ENCODE results near the gene CA10. TPM values are rescaled to one million over a fixed set of nuclear protein-coding genes. Genes with fewer than 3 reads are reported as not detected.

The CA10 gene
- total and polyA plus RNA-seq, 2 of the 4 experiments (the other 2 are of a cell fraction), result not detected

DNA sequence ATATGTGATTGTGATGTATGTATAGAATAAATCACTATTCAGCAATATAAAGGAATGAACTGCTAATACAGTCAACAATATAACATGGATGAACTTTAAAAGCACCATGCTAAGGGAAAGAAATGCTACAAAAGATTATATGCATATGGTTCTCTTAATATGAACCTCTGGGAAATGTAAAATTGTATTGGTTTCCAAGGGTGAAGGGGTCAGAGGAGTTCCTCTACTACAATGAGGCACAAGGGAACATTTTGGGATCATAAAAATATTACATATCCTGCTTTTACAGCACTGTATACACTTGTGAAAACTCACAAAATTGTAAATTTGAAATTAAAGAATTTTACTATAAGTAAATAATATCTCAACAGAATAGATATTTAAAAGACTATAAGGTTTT, 111.4 kb downstream of the CA10 start:
- Histone ChIP-seq H3K4me1 (ENCODE audit: control insufficient read depth, insufficient read depth, low read length) (no peaks in the 10 kb centered on the region), H4K91ac (ENCODE audit: insufficient read depth, low read depth, low read length) (no peak overlapping the region), H2AFZ (replicated peaks; ENCODE audit: low read length, poor library complexity) (no peak overlapping the region), H3K4me3 (ENCODE audit: insufficient read depth, low read depth, low read length) (no peak overlapping the region), H3K9ac (ENCODE audit: low read depth, low read length) (no peak overlapping the region), H2AK9ac (replicated peaks; ENCODE audit: low read depth, low read length, poor library complexity) (no peak overlapping the region), H3K9me3 (ENCODE audit: control insufficient read depth, insufficient read depth, low read length) (peaks cover 2% of the 10 kb centered on the region; the same call in 1 of the 2 replicates), H4K20me1 (ENCODE audit: insufficient read depth, low read length) (no peaks in the 10 kb centered on the region), H3K27me3 (ENCODE audit: control insufficient read depth, insufficient read depth, low read length) (no peaks in the 10 kb centered on the region), H3K18ac (ENCODE audit: low read depth, low read length) (no peak overlapping the region), H3K4me2 (ENCODE audit: low read depth, low read length) (no peak overlapping the region), H3K9me1 (ENCODE audit: insufficient read depth, low read length) (no peaks in the 10 kb centered on the region), H2BK15ac (ENCODE audit: low read depth, low read length) (no peak overlapping the region), H3K23ac (ENCODE audit: low read depth, low read length) (no peak overlapping the region), H4K8ac (ENCODE audit: low read depth in 2 of 2, low read length in 2 of 2) (no peak overlapping the region), H2BK20ac (ENCODE audit: low read depth, low read length) (no peak overlapping the region), H3K79me1 (ENCODE audit: low read depth in 1 of 2, low read length in 2 of 2) (no peaks in the 10 kb centered on the region), H4K5ac (ENCODE audit: low read depth, low read length) (no peak overlapping the region), H3K4ac (ENCODE audit: low read depth, low read length) (no peak overlapping the region), H3K56ac (ENCODE audit: extremely low read depth, insufficient read depth, low read length) (no peak overlapping the region), H2BK120ac (ENCODE audit: low read depth, low read length) (no peak overlapping the region), H2BK5ac (ENCODE audit: low read depth, low read length, poor library complexity, severe bottlenecking) (no peak overlapping the region), H2AK5ac (ENCODE audit: low read depth, low read length) (no peak overlapping the region), H3K27ac (ENCODE audit: insufficient read depth, low read length) (no peak overlapping the region), H3K36me3 (ENCODE audit: control insufficient read depth, insufficient read depth, low read length) (no peaks in the 10 kb centered on the region), H3K14ac (replicated peaks; ENCODE audit: low read depth, low read length) (no peak overlapping the region)
- dilution Hi-C loops (cut with HindIII; ENCODE audit: low sequenced_read_pairs, unreplicated experiment), result no loop called here
- CTCF ChIA-PET, result no interaction called here
- in situ Hi-C loops (cut with MboI; ENCODE audit: low sequenced_read_pairs), result no loop called here
- intact Hi-C loops (cut with micrococcal nuclease), result no loop called here
- DNase-seq (no peak), ATAC-seq (ENCODE audit: low read depth) (no peak)
- BruUV-seq (replicated peaks), result no TSS peak
- TF ChIP-seq NFE2L2 (IDR thresholded peaks at IDR 0.05; ENCODE audit: low read depth, low read length) (no peak), MAZ (IDR thresholded peaks at IDR 0.05; ENCODE audit: borderline replicate concordance, low read depth, low read length) (no peak), CHD1 (IDR thresholded peaks at IDR 0.05; ENCODE audit: low read depth, low read length) (no peak), RCOR1 (IDR thresholded peaks at IDR 0.05; ENCODE audit: insufficient replicate concordance, low read length) (no peak), RAD21 (IDR thresholded peaks at IDR 0.05; ENCODE audit: low read length) (no peak), CEBPB (IDR thresholded peaks at IDR 0.05; ENCODE audit: low read depth, low read length) (no peak), FOS (IDR thresholded peaks at IDR 0.05; ENCODE audit: low read depth, low read length) (no peak)
- TF ChIP-seq, protein P1, sequence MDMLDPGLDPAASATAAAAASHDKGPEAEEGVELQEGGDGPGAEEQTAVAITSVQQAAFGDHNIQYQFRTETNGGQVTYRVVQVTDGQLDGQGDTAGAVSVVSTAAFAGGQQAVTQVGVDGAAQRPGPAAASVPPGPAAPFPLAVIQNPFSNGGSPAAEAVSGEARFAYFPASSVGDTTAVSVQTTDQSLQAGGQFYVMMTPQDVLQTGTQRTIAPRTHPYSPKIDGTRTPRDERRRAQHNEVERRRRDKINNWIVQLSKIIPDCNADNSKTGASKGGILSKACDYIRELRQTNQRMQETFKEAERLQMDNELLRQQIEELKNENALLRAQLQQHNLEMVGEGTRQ (IDR thresholded peaks at IDR 0.05; ENCODE audit: low read depth, low read length), result no peak
- TF ChIP-seq, protein P2, sequence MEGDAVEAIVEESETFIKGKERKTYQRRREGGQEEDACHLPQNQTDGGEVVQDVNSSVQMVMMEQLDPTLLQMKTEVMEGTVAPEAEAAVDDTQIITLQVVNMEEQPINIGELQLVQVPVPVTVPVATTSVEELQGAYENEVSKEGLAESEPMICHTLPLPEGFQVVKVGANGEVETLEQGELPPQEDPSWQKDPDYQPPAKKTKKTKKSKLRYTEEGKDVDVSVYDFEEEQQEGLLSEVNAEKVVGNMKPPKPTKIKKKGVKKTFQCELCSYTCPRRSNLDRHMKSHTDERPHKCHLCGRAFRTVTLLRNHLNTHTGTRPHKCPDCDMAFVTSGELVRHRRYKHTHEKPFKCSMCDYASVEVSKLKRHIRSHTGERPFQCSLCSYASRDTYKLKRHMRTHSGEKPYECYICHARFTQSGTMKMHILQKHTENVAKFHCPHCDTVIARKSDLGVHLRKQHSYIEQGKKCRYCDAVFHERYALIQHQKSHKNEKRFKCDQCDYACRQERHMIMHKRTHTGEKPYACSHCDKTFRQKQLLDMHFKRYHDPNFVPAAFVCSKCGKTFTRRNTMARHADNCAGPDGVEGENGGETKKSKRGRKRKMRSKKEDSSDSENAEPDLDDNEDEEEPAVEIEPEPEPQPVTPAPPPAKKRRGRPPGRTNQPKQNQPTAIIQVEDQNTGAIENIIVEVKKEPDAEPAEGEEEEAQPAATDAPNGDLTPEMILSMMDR (conservative IDR thresholded peaks at IDR 0.05; ENCODE audit: low read depth, low read length), result no peak
- TF ChIP-seq, protein P3, sequence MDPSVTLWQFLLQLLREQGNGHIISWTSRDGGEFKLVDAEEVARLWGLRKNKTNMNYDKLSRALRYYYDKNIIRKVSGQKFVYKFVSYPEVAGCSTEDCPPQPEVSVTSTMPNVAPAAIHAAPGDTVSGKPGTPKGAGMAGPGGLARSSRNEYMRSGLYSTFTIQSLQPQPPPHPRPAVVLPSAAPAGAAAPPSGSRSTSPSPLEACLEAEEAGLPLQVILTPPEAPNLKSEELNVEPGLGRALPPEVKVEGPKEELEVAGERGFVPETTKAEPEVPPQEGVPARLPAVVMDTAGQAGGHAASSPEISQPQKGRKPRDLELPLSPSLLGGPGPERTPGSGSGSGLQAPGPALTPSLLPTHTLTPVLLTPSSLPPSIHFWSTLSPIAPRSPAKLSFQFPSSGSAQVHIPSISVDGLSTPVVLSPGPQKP (IDR thresholded peaks at IDR 0.05; ENCODE audit: borderline replicate concordance, low read depth, low read length), result no peak
- POLR2A ChIA-PET (ENCODE audit: unreplicated experiment), result no interaction called here
